ENCODE data around the gene VWA8. TPM values are rescaled to one million over a fixed set of nuclear protein-coding genes. Genes with fewer than 3 reads are reported as not detected.

The VWA8 gene
- polyA plus RNA-seq, 1 donor (not counting 4 experiments of a cell fraction or from before 2014, with no cell fraction given), result 17.8 TPM

DNA sequence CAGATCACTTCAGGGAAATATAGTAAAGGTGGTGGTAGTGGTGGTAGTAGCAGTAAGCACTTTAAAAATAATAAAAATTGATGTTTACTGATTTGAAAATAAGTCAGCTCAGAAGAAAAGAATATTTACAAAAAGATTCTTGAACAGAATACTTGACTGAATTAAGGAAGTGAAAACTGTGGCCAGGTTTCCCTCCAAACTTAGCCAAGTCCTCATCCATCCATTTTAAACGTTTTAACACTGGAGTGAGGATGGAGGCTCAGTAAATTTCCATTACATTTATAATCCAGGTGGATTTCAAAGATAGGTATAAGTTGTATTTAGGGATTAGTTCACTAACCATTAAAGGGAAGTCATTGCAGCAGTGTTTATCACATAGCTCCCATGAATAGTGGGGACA lies 282.1 kb downstream of the VWA8 start:
- TF ChIP-seq CTCF (optimal IDR thresholded peaks at IDR 0.05 in 1 of 3, IDR thresholded peaks at IDR 0.05 in 1 of 3, conservative IDR thresholded peaks at IDR 0.05 in 1 of 3; ENCODE audit: extremely low read depth in 1 of 3, insufficient read depth in 2 of 3, low read length in 3 of 3), result no peak
- no peak for TF ChIP-seq EZH2 (IDR thresholded peaks at IDR 0.05; ENCODE audit: low read length)
- H3K27ac ChIP-seq (ENCODE audit: control insufficient read depth, insufficient read depth, low read length), result no peak overlapping the region
- no peaks in the 10 kb centered on the region for H3K9me1 ChIP-seq (ENCODE audit: control insufficient read depth, extremely low read depth, insufficient read depth, low read length)
- H3K9me3 ChIP-seq (ENCODE audit: control insufficient read depth, low read depth, low read length), result no peaks in the 10 kb centered on the region
- H4K20me1 ChIP-seq (ENCODE audit: control insufficient read depth, extremely low read depth, insufficient read depth, low read length), result no peaks in the 10 kb centered on the region
- peaks cover 10% of the 10 kb centered on the region for H3K4me1 ChIP-seq (ENCODE audit: control insufficient read depth, extremely low read depth, insufficient read depth, low read length)
- dilution Hi-C loops (cut with MboI; ENCODE audit: extremely low pct_ligation_motif_present, low sequenced_read_pairs), result no loop called here
- H3K27me3 ChIP-seq (ENCODE audit: control insufficient read depth, extremely low read depth, insufficient read depth, low read length), result no peaks in the 10 kb centered on the region
- H3K4me2 ChIP-seq (ENCODE audit: control insufficient read depth, extremely low read depth, insufficient read depth, low read depth, low read length), result no peak overlapping the region
- no peak for FAIRE-seq
- H3K36me3 ChIP-seq (ENCODE audit: control insufficient read depth in 2 of 2, extremely low read depth in 1 of 2, insufficient read depth in 2 of 2, low read length in 2 of 2), result peaks cover 3% of the 10 kb centered on the region in 2 experiments
- H2AFZ ChIP-seq (ENCODE audit: control insufficient read depth, low read length), result no peak overlapping the region
- H3K9ac ChIP-seq (ENCODE audit: control insufficient read depth, extremely low read depth, insufficient read depth, low read length), result no peak overlapping the region
- H3K79me2 ChIP-seq (ENCODE audit: control insufficient read depth, insufficient read depth, low read length), result no peaks in the 10 kb centered on the region
- no peak overlapping the region for H3K4me3 ChIP-seq (ENCODE audit: control insufficient read depth in 2 of 3, extremely low read depth in 1 of 3, insufficient read depth in 2 of 3, low read depth in 1 of 3, low read length in 3 of 3)
- no peak for DNase-seq (ENCODE audit: low read depth, low spot score)

GRCh38 chr13:41678249-41678648 lies 282.7 kb downstream of the VWA8 start:
- H3K9me3 ChIP-seq (ENCODE audit: control insufficient read depth, low read depth, low read length), result no peaks in the 10 kb centered on the region
- no peak overlapping the region for H3K9ac ChIP-seq (ENCODE audit: control insufficient read depth, extremely low read depth, insufficient read depth, low read length)
- H3K27me3 ChIP-seq (ENCODE audit: control insufficient read depth, extremely low read depth, insufficient read depth, low read length), result no peaks in the 10 kb centered on the region
- H3K4me1 ChIP-seq (ENCODE audit: control insufficient read depth, extremely low read depth, insufficient read depth, low read length), result peaks cover 10% of the 10 kb centered on the region
- H3K79me2 ChIP-seq (ENCODE audit: control insufficient read depth, insufficient read depth, low read length), result no peaks in the 10 kb centered on the region
- TF ChIP-seq CTCF (optimal IDR thresholded peaks at IDR 0.05 in 1 of 3, IDR thresholded peaks at IDR 0.05 in 1 of 3, conservative IDR thresholded peaks at IDR 0.05 in 1 of 3; ENCODE audit: extremely low read depth in 1 of 3, insufficient read depth in 2 of 3, low read length in 3 of 3) (no peak), EZH2 (IDR thresholded peaks at IDR 0.05; ENCODE audit: low read length) (no peak)
- DNase-seq (ENCODE audit: low read depth, low spot score) (no peak), FAIRE-seq (no peak)
- no peaks in the 10 kb centered on the region for H3K9me1 ChIP-seq (ENCODE audit: control insufficient read depth, extremely low read depth, insufficient read depth, low read length)
- no peak overlapping the region for H2AFZ ChIP-seq (ENCODE audit: control insufficient read depth, low read length)
- H3K27ac ChIP-seq (ENCODE audit: control insufficient read depth, insufficient read depth, low read length), result no peak overlapping the region
- no peak overlapping the region for H3K4me3 ChIP-seq (ENCODE audit: control insufficient read depth in 2 of 3, extremely low read depth in 1 of 3, insufficient read depth in 2 of 3, low read depth in 1 of 3, low read length in 3 of 3)
- dilution Hi-C loops (cut with MboI; ENCODE audit: extremely low pct_ligation_motif_present, low sequenced_read_pairs), result no loop called here
- no peak overlapping the region for H3K4me2 ChIP-seq (ENCODE audit: control insufficient read depth, extremely low read depth, insufficient read depth, low read depth, low read length)
- no peaks in the 10 kb centered on the region for H4K20me1 ChIP-seq (ENCODE audit: control insufficient read depth, extremely low read depth, insufficient read depth, low read length)
- peaks cover 0 to 3% of the 10 kb centered on the region in 2 experiments for H3K36me3 ChIP-seq (ENCODE audit: control insufficient read depth in 2 of 2, extremely low read depth in 1 of 2, insufficient read depth in 2 of 2, low read length in 2 of 2)
